HG02588 (cell line): ENCODE results near the gene FBRS.
"Not testable (repeated sequence)": the region's sequence is repeated elsewhere in the genome, so short reads cannot be mapped to it uniquely, and the experiment has no call there.

Source experiments
- ATAC-seq: cut with Tn5 transposase; IDR thresholded peaks from one replicate; pipeline ENCODE4 v1.9.1; 2021; ENCODE audit warnings: mild to moderate bottlenecking, moderate library complexity; ENCODE audit not compliant: unreplicated experiment

Gene FBRS

DNA sequence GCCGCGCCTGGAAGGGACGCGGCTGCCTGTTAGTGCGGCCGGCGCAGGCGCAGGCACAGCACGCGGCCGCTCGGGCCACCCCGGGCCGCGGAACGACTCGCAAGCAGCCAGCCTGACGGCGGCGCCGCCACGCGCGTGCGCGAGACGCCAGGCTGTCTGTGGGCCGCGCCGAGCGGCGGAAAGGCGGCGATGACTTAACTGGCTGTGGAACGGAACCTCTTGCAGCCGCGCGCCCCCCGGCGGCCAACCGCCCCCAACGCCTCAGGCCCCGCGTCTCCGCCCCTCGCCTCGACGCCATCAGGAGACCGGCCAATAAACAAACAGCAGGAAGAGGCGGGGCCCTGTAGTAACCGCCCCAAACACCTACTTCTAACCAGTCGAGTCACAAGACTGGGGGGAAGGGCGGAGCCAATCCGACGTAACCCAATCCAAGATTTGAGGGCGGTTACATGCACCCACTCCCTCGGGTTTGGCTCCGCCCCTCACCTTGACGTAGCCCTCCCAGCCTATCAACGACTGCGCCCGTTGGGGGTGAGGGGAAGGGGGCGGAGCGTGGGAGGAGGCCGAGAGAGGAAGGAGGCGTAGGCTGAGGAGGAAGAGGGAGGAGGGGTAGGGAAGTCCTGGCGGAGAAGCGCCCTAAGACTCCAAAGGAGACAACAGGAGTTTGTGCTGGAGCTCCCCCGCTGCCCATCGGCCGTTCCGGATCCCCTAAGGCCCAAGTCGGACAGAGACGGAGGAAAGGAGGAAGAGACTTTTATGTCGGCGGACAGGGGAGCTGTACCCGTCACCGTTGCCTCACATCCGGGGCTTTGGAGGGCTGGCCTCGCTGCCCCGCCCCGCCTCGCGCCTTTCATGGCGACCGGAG lies at the start of gene FBRS:
TSS of gene FBRS (plus strand) at position 566 of the 865 bp plus-strand sequence. CDS start 1,088 bp downstream, outside the sequence.
- peak; percentile 57 for ATAC-seq

GRCh38 chr16:30609002-30609925 lies 49.0 kb upstream of the FBRS start:
- peak; percentile 18 for ATAC-seq

GRCh38 chr16:30609926-30610839 lies 48.0 kb upstream of the FBRS start, which contains the start of gene ZNF689:
TSS of gene ZNF689 (minus strand) at chr16:30610389. CDS start at chr16:30610041, 348 bp downstream.
- peak; percentile 89 for ATAC-seq

DNA sequence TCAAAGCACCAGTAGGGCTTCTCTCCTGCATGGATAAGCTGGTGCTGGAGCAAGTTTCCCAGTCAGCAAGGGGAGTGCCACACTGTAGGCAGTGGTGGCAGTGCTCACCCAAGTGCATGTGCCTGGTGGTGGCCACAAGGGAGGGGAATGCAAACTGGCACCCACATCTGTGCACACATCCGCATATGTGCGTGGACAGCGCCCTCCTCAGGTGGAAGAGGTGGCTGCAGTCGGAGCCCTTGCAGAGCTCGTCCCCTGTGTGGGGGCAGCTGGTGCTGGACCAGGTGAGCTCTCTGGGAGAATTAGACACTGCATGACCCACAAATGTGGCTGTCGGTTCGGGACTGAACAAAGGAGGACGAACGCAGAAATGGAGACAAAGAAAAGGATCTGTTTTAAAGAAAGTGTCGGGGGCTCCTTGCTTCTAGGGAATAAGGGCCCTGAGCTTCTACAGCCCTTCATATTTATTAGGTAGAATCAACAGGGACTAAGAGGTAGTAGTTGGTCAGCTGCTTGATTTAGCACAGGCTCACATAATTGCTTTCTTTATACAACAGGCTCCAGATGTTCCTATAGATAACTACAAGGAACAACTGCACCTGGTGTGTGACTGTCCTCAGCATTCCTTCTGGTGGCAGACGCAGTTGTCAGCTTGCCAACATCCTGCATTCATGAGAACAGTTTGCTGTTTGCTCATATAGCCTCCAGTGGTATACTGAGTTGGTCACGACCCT lies 42.7 kb upstream of the FBRS start:
- ATAC-seq: no peak

DNA sequence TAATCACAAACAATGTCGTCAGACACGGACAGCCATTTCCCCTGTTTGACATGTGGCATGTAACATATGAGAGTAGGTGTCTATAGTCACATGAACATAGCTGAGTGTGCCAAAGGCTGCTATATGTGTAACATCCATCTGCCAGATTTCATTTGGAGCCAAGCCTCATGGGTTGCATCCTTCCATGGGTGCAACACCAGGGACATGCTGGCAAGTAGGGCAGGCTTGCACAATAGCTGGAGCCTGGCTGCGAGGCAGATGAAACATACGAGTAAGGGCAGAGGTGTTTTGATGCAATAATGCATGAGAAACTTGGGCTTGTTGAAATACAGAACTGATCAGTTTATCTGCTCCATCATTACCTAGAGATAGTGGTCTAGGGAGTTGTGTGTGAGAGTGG lies 39.0 kb upstream of the FBRS start:
- ATAC-seq: no peak

GRCh38 chr16:30619638-30620037 lies 38.6 kb upstream of the FBRS start:
- ATAC-seq: no peak

GRCh38 chr16:30620169-30620568 lies 38.1 kb upstream of the FBRS start:
- no peak for ATAC-seq

DNA sequence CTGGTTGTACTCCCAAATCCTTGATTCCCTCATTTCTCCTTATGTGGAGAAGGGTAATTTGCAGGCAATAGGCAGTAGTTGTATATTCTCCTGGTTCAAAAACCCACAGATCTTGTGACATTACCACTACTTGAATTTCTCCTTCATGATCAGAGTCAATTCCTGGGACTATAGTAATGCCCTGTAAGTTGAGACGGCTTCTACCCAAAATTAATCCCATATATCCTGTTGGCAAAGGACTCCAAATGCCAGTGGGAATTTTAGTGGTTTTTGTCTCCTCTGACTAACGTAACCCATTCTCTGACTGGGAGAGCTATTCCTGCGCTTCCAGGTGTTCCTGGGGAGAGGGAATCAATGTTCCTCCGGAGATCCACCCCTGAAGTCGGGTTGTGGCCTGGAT lies 36.5 kb upstream of the FBRS start:
- ATAC-seq: no peak

DNA sequence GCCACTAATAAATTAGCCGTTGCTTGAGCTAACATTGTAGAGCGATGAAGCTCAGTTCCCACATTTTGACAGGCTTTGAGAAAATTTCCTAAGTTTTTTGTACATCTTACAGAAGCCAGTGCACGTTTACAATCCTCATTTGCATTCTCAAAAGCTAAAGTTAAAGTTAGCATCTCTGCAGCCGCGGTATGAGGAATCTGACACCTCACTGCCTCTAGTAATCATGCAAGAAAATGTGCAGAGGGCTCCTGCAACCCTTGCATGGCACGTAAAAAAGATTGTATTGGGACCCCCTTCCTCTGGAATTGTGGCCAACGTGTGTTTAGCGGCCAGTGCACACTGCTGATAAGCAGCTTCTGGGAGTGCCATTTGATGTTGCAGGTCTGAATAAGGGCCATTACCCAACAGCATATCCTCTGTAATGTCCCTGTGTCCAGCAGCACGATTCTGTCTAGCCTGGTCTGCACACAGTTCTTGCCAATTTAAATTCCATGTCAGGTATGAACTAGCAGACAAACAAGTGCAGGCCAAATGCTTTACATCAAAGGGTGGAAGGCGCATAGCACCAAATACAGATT lies 35.7 kb upstream of the FBRS start:
- ATAC-seq: no peak

DNA sequence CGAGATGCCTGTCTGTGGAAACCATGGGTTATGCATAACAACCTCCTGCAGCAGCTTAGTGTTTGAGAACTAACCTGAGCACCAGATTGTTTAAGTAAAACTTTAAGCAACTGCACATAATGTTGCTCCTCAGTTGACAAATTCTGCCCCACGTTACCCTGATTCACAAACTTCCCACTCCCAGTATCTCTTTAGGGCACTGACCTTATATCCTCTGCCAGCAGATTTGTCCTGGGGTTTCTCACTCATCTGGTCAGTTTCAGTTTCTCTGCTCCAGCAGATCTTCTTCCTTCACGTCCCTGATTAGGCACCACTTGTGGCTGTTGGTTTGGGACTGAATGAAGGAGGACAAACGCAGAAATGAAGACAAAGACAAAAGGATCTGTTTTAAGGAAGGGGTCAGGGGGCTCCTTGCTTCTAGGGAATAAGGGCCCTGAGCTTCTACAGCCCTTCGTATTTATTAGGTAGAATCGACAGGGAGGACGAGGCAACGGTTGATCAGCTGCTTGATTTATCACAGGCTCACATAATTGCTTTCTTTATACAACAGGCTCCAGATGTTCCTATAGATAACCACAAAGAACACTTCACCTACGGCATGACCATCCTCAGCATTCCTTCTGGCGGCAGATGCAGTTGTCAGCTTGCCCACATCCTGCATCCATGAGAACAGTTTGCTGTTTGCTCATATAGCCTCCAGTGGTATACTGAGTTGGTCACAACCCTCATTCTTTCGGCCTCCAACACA lies 34.5 kb upstream of the FBRS start:
- ATAC-seq: no peak

GRCh38 chr16:30626236-30626635 lies 32.0 kb upstream of the FBRS start:
- ATAC-seq: no peak

DNA sequence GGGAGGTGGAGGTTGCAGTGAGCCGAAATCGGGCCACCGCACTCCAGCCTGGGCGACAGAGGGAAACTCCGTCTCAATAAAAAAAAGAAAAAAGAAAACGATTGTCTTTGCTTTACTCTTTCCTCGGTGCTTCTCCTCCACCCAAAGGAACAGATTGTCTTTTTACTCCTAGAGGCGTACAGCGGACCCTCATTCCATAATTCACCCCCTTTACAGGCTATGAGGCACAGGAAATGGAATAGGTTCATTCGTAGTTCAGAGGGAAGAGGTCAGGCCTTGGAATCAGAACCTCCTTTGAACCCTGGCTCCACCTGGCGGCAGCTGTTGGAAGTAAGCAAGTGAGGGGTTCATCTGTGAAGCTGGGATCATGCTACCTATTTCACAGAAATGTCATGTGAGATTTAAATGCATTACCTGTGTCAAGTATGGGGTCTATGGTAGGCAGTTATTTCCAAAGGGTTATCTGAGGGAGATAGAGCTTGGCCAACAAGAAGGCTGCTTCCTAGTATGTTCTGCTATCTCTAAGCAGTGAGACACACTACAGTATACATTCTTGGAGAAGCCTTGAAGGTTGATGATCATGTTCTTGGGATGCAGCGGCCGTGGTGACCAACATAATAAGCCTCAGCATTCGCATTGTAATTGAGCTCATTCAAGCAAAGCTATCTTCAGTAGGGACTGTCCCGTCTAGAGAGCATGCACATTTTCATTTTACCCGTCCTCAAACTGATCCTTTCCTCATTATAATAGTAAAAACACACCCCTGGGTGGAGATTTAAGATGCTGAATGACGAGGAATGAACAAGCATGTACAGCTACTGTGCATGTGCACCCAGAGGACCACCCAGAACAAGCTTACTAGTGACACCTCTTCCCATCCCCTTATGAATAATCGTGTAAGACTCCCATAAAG lies 29.3 kb upstream of the FBRS start:
- no peak for ATAC-seq

DNA sequence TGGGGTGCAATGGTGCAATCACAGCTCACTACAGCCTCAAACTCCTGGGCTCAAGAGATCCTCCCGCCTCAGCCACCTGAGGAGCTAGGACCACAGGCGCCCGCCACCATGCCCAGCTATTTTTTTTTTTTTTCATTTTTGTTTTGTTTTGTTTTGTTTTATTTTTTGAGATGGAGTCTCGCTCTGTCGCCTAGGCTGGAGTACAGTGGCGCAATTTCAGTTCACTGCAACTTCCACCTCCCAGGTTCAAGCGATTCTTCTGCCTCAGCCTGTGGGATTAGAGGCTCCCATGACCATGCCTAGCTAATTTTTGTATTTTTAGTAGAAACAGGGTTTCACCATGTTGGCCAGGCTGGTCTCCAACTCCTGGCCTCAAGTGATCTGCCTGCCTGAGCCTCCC lies 25.8 kb upstream of the FBRS start:
- not testable (repeated sequence) for ATAC-seq

- ATAC-seq: no peak
These were observed 24.7 kb upstream of the FBRS start for GRCh38 chr16:30633526-30633925.

DNA sequence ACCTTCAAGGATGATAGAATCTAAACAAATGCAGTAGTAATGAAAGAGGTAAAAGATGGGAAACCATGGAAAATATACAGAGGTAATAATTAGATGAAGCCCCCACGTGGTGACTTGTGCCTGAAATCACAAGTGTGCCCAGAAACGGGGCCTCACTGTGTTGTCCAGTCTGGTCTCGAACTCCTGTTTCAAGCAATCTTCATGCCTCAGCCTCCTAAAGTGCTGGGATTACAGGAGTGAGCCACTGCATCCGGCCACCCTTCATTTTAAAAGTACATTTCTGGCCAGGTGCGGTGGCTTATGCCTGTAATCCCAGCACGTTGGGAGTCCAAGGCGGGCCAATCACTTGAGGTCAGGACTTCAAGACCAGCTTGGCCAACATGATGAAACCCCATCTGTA lies 21.6 kb upstream of the FBRS start:
- no peak for ATAC-seq

- ATAC-seq: not testable (repeated sequence)
These were observed 21.1 kb upstream of the FBRS start for GRCh38 chr16:30637139-30637538.

DNA sequence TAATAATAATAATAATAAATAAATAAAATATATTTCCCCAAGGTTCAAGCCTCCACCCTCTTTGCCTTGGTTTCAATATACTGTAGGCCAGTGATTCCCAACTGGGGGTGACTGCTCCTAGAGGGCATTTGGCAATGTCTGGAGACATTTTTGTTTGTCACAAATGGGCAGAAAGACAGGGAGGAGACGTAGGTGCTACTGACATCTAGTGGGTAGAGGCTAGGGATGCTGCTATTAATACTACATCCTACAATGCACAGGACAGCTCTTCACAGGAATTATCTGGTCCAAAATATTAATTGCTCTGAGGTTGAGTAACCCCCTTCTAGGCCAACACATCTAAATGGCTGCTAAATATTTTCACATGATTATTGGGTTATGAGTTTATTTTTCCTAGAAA lies 20.3 kb upstream of the FBRS start:
- no peak for ATAC-seq
